GM20000 (cell line): Measurements from ENCODE around the gene GPC1.

Source experiments
- DNase-seq: peaks from one replicate; pipeline ENCODE4 v3.0.0; 2012; ENCODE audit warnings: low spot score
- TF ChIP-seq, protein P1 (sequence below): IDR thresholded peaks from 2 replicates; pipeline ENCODE4 v1.5.1; 2012; ENCODE audit warnings: mild to moderate bottlenecking, control low read depth; ENCODE audit errors: extremely low read depth, missing control alignments

GPC1 gene

DNA sequence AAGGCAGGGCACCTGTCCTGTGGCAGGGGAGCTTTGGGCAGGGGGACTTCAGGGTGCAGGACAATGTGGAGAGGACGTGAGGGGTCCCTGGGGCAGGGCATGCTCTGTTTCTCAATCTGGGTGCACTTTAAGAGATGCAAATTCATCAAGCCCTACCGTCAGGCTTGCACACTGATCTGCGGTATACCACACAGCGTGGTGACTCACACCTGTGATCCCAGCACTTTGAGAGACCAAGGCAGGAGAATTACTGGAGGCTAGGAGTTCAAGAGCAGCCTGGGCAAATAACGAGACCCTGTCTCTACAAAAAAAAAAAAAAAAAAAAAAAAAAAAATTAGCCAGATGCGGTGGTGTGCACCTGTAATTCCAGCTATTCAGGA lies 10.2 kb upstream of the GPC1 start:
- no peak for DNase-seq
- TF ChIP-seq, protein P1, sequence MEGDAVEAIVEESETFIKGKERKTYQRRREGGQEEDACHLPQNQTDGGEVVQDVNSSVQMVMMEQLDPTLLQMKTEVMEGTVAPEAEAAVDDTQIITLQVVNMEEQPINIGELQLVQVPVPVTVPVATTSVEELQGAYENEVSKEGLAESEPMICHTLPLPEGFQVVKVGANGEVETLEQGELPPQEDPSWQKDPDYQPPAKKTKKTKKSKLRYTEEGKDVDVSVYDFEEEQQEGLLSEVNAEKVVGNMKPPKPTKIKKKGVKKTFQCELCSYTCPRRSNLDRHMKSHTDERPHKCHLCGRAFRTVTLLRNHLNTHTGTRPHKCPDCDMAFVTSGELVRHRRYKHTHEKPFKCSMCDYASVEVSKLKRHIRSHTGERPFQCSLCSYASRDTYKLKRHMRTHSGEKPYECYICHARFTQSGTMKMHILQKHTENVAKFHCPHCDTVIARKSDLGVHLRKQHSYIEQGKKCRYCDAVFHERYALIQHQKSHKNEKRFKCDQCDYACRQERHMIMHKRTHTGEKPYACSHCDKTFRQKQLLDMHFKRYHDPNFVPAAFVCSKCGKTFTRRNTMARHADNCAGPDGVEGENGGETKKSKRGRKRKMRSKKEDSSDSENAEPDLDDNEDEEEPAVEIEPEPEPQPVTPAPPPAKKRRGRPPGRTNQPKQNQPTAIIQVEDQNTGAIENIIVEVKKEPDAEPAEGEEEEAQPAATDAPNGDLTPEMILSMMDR, result no peak

DNA sequence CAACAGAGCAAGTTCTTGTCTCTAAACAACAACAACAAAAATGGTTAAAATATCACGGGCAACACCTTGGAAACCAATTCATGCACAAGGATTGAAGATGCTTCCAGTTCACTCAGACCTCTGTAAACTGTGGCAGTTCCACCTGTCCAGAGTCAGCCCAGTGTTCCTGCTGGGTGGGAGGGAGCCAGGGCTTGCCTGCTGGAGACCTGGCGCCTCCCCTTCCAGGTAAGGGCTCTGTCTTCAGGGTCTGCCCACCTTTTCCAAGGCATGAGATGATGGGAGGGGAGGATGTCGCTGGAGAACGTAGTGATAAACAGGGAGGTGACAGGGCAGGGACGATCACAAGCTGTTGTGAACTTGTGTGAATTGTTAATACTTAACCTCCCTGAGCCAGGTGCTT lies 9.8 kb upstream of the GPC1 start:
- DNase-seq, result no peak
- TF ChIP-seq, protein P1, result no peak

DNA sequence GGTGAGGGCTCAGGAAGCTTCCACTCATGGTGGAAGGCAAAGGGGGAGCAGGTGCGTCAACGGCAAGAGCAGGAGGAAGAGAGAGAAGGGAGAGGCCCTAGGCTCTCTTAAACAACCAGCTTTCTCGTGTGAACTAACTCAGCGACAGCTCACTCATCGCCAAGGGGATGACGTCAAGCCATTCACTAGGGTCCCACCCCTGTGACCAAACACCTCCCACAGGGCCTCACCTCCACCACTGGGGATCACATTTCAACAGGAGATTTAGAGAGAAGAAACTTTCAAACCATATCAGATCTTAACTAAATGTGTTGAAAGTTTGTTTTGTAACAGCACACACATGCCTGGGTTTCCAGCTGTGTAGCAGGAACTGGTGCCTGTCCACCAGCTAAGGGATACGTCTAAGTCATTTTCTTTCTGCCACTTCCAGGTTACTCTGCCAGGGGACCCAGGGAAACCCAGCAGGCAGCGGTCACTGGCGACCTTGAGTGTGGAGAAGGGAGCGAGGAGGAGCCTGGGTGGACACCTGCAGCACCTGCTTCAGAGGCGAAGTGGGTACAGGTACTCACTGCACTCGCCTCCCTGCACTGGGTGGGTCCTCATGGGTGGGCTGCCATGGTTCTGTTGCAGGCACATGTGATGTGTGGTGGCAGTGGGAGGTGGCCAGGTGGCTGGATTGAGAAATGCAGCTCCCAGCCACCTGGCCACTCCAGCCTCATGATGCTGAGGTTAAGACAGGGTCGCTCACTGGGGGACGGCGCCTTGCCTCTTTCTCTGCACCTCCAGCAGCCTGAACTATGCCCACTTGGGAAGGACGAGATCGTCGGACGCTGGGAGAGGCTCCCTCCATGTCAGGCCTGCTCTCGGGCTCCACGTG lies 8.4 kb upstream of the GPC1 start:
- no peak for DNase-seq
- TF ChIP-seq, protein P1, result no peak

DNA sequence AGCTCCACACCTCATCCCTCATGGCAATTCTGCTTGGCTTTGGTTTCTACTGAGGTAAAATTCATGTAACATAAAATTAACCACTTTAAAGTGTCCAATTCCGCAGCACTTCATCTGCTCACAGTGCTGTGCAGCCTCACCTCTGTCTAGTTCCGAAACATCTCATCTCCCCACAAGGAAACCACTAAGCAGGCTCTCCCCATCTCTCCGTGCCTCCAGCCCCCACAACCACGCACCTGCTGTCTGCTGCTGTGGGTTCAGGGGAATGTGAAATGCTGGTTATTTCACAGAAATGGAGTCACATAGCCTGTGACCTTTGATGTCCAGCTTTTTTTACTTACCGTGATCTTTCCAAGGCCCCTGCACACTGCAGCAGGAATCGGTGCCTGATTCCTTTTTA lies 7.7 kb upstream of the GPC1 start:
- TF ChIP-seq, protein P1, result no peak
- no peak for DNase-seq

DNA sequence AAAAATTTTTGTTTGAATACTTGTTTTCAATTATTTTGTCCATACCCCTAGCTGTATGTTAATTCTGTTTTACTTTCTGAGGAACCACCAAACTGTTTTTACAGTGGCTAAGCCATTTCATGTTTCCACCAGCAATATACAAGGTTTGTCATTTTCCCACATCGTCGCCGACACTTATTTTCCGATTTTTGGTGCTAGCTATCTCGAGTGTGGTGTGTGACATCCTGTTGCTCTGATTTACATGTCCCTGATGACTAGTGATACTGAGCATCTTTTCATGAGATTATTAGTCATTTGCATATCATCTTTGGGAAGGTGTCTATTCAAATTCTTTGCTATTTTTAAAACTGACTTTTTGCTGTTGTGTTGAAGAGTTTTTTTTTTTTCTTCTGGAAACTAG lies 7.2 kb upstream of the GPC1 start:
- DNase-seq, result no peak
- TF ChIP-seq, protein P1, result no peak

DNA sequence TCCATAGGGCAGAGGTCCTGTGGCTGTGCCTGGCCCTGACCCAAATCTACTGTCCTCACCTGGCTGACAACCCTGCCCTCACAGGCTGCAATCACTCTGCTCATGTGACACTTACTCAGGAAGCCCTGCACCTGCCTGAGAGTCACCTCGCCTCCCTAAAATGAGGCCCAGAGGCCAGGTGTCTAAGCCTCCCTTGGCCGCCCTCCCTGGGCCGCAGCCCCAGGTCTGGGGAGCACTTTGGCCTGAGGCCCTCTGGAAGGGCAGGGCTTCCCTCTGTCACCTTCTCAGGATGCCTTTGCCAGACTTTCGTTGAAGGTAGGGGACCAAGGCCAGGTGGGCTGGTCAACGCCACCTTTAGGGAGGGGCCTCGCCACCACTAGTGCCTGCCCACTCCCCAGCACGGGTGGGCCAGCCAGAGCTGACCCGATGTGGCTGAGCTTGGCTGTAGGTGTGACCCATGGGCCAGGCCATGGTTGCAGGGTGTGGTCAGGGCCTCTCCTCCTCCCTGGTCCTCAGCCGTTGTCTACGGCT lies 6.1 kb upstream of the GPC1 start:
- DNase-seq, result no peak
- TF ChIP-seq, protein P1, result no peak

DNA sequence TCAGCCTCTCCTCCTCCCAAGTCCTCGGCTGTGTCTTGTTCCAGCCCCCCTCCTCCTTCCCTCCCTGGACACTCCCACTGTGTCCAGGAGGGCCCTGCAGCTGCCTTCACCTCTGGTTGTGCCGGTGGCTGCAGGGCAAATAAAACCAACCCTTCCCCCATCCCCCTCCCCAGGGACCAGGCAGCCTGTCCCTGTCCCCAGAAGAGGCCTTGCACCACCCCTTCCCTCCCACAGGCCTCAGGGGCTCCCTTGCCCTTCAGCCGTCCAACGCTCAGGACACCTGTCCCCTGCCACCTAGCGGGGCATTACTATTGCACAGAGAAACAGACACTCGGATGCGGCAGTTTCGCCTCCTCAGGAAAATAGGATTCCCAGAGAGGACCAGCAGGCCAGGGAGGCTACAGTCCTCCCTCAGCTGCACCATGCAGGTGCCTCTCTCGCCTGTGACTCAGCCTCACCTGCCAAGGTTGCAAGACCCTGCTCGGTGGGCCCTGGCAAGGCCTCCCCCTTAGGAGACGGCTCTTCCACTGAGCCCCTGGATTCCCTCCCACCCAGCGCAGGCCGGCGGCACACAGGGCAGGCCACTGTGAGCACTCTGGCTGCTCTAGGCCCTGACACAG lies 5.5 kb upstream of the GPC1 start:
- TF ChIP-seq, protein P1, result no peak
- no peak for DNase-seq
